AG08396 (cell line): ENCODE data around the gene APP.
"Not testable (repeated sequence)": the region's sequence is repeated elsewhere in the genome, so short reads cannot be mapped to it uniquely, and the experiment has no call there.

ENCODE experiments used
- DNase-seq: peaks from one replicate; pipeline ENCODE4 v3.0.0; 2012; ENCODE audit warnings: low spot score, mixed read lengths

Gene APP

GRCh38 chr21:26164311-26164710 is 6.3 kb downstream of the APP start:
- no peak for DNase-seq

GRCh38 chr21:26162081-26162480 is 8.5 kb downstream of the APP start:
- DNase-seq: no peak

- DNase-seq: no peak
These were observed 10.7 kb downstream of the APP start for GRCh38 chr21:26159869-26160268.

GRCh38 chr21:26157801-26158200 is 12.8 kb downstream of the APP start:
- DNase-seq: no peak

- no peak for DNase-seq
These were observed 15.8 kb downstream of the APP start for GRCh38 chr21:26154753-26155152.

- peak; percentile 23 for DNase-seq
These were observed 16.8 kb downstream of the APP start for GRCh38 chr21:26153758-26154157.

- DNase-seq: peak; percentile 27
These were observed 21.7 kb downstream of the APP start for GRCh38 chr21:26148840-26149354.

- peak; percentile 52 for DNase-seq
These were observed 22.3 kb downstream of the APP start for GRCh38 chr21:26148071-26148839.

- no peak for DNase-seq
These were observed 23.0 kb downstream of the APP start for GRCh38 chr21:26147535-26147934.

GRCh38 chr21:26146681-26147080 is 23.9 kb downstream of the APP start:
- no peak for DNase-seq

- no peak for DNase-seq
These were observed 26.5 kb downstream of the APP start for GRCh38 chr21:26144031-26144430.

GRCh38 chr21:26142363-26142762 is 28.2 kb downstream of the APP start:
- DNase-seq: no peak

- DNase-seq: no peak
These were observed 29.6 kb downstream of the APP start for GRCh38 chr21:26140926-26141325.

- peak; percentile 87 for DNase-seq
These were observed 30.4 kb downstream of the APP start for GRCh38 chr21:26140164-26140579.

- DNase-seq: no peak
These were observed 31.8 kb downstream of the APP start for GRCh38 chr21:26138615-26139257.

- DNase-seq: no peak
These were observed 33.0 kb downstream of the APP start for GRCh38 chr21:26137379-26138060.

- no peak for DNase-seq
These were observed 33.9 kb downstream of the APP start for GRCh38 chr21:26136671-26137070.

GRCh38 chr21:26135520-26135919 is 35.0 kb downstream of the APP start:
- no peak for DNase-seq

GRCh38 chr21:26131554-26131953 is 39.0 kb downstream of the APP start:
- DNase-seq: no peak

GRCh38 chr21:26131053-26131452 is 39.5 kb downstream of the APP start:
- not testable (repeated sequence) for DNase-seq

GRCh38 chr21:26130249-26130881 is 40.2 kb downstream of the APP start:
- no peak for DNase-seq

- peak; percentile 24 for DNase-seq
These were observed 42.7 kb downstream of the APP start for GRCh38 chr21:26127918-26128317.
